ENCODE results near the gene TRIM9. TPM values are rescaled to one million over a fixed set of nuclear protein-coding genes. Genes with fewer than 3 reads are reported as not detected.

Gene TRIM9
- total and polyA plus RNA-seq, 4 donors, result 0.08 to 1.3 (median 0.50) TPM

DNA sequence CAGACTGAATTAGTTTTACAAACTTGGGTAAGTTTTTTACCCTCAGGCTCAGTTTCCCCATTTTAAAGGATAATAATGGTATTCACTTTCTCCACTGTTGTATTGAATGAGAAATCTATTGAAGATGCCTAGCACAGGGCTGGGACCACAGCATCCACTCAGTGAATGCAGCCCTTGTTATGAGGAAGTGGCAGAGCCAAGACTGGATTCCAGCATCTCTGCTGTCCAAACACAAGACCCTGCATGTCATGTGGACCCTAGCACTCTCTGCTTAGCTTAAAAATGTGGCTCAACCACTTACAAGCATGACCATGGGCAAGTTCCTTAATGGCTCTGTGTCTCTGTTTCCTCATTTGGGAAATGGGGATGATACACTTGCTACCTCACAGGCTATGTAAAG is 24.1 kb upstream of the TRIM9 start:
- Histone ChIP-seq H3K9me3 (ENCODE audit: control insufficient read depth in 4 of 4, insufficient read depth in 3 of 4, low read length in 3 of 4) (peaks cover 0 to 2% (median 0%) of the 10 kb centered on the region in 4 donors), H3K9ac (ENCODE audit: insufficient read depth in 1 of 2, low read length in 2 of 2) (no peak overlapping the region), H3K4me3 (no peak overlapping the region), H3K4me1 (ENCODE audit: control insufficient read depth in 5 of 5, insufficient read depth in 5 of 5, low read length in 5 of 5) (no peaks in the 10 kb centered on the region), H3K36me3 (ENCODE audit: control insufficient read depth in 4 of 4, insufficient read depth in 4 of 4, low read length in 4 of 4) (no peaks in the 10 kb centered on the region), H3K27me3 (ENCODE audit: control insufficient read depth in 3 of 3, insufficient read depth in 3 of 3, low read length in 2 of 3) (no peaks in the 10 kb centered on the region), H3K27ac (ENCODE audit: low read depth in 1 of 2, low read length in 1 of 2) (no peak overlapping the region)
- no peak for DNase-seq
- ATAC-seq (ENCODE audit: insufficient read depth, low FRiP score), result no peak
- no peak for TF ChIP-seq CTCF (IDR thresholded peaks at IDR 0.05; ENCODE audit: control extremely low read depth, extremely low read depth)

GRCh38 chr14:51117593-51117992 is 22.7 kb upstream of the TRIM9 start:
- H3K27me3 ChIP-seq (ENCODE audit: control insufficient read depth in 3 of 3, insufficient read depth in 3 of 3, low read length in 2 of 3), result no peaks in the 10 kb centered on the region
- H3K4me1 ChIP-seq (ENCODE audit: control insufficient read depth in 5 of 5, insufficient read depth in 5 of 5, low read length in 5 of 5), result no peaks in the 10 kb centered on the region
- no peak overlapping the region for H3K27ac ChIP-seq (ENCODE audit: low read depth in 1 of 2, low read length in 1 of 2)
- 73 to 86% methylated on average over 1 of the region's 1 CpG for WGBS, 2 donors
- TF ChIP-seq CTCF (IDR thresholded peaks at IDR 0.05; ENCODE audit: control extremely low read depth, extremely low read depth), result no peak
- no peaks in the 10 kb centered on the region for H3K36me3 ChIP-seq (ENCODE audit: control insufficient read depth in 4 of 4, insufficient read depth in 4 of 4, low read length in 4 of 4)
- no peak for DNase-seq
- no peak overlapping the region for H3K4me3 ChIP-seq
- no peaks in the 10 kb centered on the region for H3K9me3 ChIP-seq (ENCODE audit: control insufficient read depth in 4 of 4, insufficient read depth in 3 of 4, low read length in 3 of 4)
- H3K9ac ChIP-seq (ENCODE audit: insufficient read depth in 1 of 2, low read length in 2 of 2), result no peak overlapping the region
- ATAC-seq (ENCODE audit: insufficient read depth, low FRiP score), result no peak

GRCh38 chr14:51116682-51117081 is 21.8 kb upstream of the TRIM9 start:
- no peak for TF ChIP-seq CTCF (IDR thresholded peaks at IDR 0.05; ENCODE audit: control extremely low read depth, extremely low read depth)
- Histone ChIP-seq H3K4me1 (ENCODE audit: control insufficient read depth in 5 of 5, insufficient read depth in 5 of 5, low read length in 5 of 5) (no peaks in the 10 kb centered on the region), H3K9me3 (ENCODE audit: control insufficient read depth in 4 of 4, insufficient read depth in 3 of 4, low read length in 3 of 4) (no peaks in the 10 kb centered on the region), H3K4me3 (no peak overlapping the region), H3K27me3 (ENCODE audit: control insufficient read depth in 3 of 3, insufficient read depth in 3 of 3, low read length in 2 of 3) (peaks cover 0 to 3% (median 0%) of the 10 kb centered on the region in 3 donors), H3K9ac (ENCODE audit: insufficient read depth in 1 of 2, low read length in 2 of 2) (no peak overlapping the region), H3K27ac (ENCODE audit: low read depth in 1 of 2, low read length in 1 of 2) (no peak overlapping the region), H3K36me3 (ENCODE audit: control insufficient read depth in 4 of 4, insufficient read depth in 4 of 4, low read length in 4 of 4) (no peaks in the 10 kb centered on the region)
- DNase-seq (no peak), ATAC-seq (ENCODE audit: insufficient read depth, low FRiP score) (no peak)
- WGBS, 2 donors, result 89% methylated on average over 1 of the region's 1 CpG

DNA sequence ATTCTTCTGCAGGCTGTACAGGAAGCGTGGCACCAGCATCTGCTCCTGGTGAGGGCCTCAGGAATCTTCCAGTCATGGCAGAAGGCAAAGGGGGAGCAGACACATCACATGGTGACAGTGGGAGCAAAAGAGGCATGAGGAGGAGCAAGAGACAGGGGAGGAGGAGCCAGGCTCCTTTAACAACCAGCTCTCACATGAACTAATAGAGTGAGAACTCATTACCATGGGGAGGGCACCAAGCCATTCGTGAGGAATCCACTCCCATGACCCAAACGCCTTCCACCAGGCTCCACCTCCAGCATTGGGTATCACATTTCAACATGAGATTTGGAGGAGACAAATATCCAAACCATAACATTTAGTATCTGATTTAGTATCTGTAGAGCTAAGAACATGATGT is 14.7 kb upstream of the TRIM9 start:
- 66 to 76% methylated on average over 3 of the region's 3 CpGs for WGBS, 2 donors
- no peak for ATAC-seq (ENCODE audit: insufficient read depth, low FRiP score)

More for the DNA sequence above, 14.7 kb upstream of the TRIM9 start:
- Histone ChIP-seq H3K27me3 (ENCODE audit: control insufficient read depth in 3 of 3, insufficient read depth in 3 of 3, low read length in 2 of 3) (peaks cover 0 to 3% (median 0%) of the 10 kb centered on the region in 3 donors), H3K4me1 (ENCODE audit: control insufficient read depth in 5 of 5, insufficient read depth in 5 of 5, low read length in 5 of 5) (no peaks in the 10 kb centered on the region), H3K27ac (ENCODE audit: low read depth in 1 of 2, low read length in 1 of 2) (no peak overlapping the region), H3K36me3 (ENCODE audit: control insufficient read depth in 4 of 4, insufficient read depth in 4 of 4, low read length in 4 of 4) (no peaks in the 10 kb centered on the region), H3K9ac (ENCODE audit: insufficient read depth in 1 of 2, low read length in 2 of 2) (no peak overlapping the region), H3K9me3 (ENCODE audit: control insufficient read depth in 4 of 4, insufficient read depth in 3 of 4, low read length in 3 of 4) (no peaks in the 10 kb centered on the region), H3K4me3 (no peak overlapping the region)
- no peak for DNase-seq
- no peak for TF ChIP-seq CTCF (IDR thresholded peaks at IDR 0.05; ENCODE audit: control extremely low read depth, extremely low read depth)
